Endothelial cell of umbilical vein (primary cell): ENCODE measurements around the gene CHD6. TPM values are rescaled to one million over a fixed set of nuclear protein-coding genes. Genes with fewer than 3 reads are reported as not detected.

Experiments
- BruUV-seq: library from RNA; stranded (reverse); fragments of 400-500 nt; replicated peaks from 2 replicates; lab custom pipeline; 2021; lab: Mats Ljungman, UMichigan
- CTCF ChIA-PET: fragments of 300-600, 350-600 bp; sonication (Branson Sonifier 250); formaldehyde crosslinking; loops from one replicate; lab custom pipeline; 2021; ENCODE audit warnings: antibody characterized with exemption, inconsistent platforms; lab: Charles Lee
- POLR2A ChIA-PET: fragments of 300-600, 350-600 bp; sonication (Branson Sonifier 250); formaldehyde crosslinking; loops from one replicate; lab custom pipeline; 2021; ENCODE audit warnings: antibody characterized with exemption, inconsistent platforms; lab: Charles Lee
- DNase-seq: peaks from one replicate; pipeline ENCODE4 v3.0.0-alpha.2; 2011; ENCODE audit warnings: low read depth, low spot score
- FAIRE-seq: peaks from 2 replicates; lab custom pipeline; 2011; peaks lifted over from hg19 to GRCh38; lab: Jason Lieb, UNC
- H2AFZ ChIP-seq: 2 replicates; pipeline ENCODE4 v1.6.0; 2012; ENCODE audit warnings: low read depth, low read length, control low read depth, inconsistent platforms
- H3K27ac ChIP-seq: 2 replicates; pipeline ENCODE4 v1.5.1; 2011; ENCODE audit warnings: low read depth, mild to moderate bottlenecking, control low read depth, low read length, moderate library complexity; ENCODE audit not compliant: insufficient read depth
- H3K27me3 ChIP-seq, 2 experiments: 2 replicates each; pipeline versions ENCODE4 v1.6.0 to v1.6.1; 2011; ENCODE audit warnings: low read length in 2 of 2, mixed read lengths in 1 of 2; ENCODE audit not compliant: control insufficient read depth in 2 of 2, insufficient read depth in 2 of 2
- H3K36me3 ChIP-seq, 2 experiments: 2 replicates in 1 of 2; 3 replicates in 1 of 2; pipeline ENCODE4 v1.5.1; 2011; ENCODE audit warnings: low read length in 2 of 2, mild to moderate bottlenecking in 1 of 2, moderate library complexity in 1 of 2; ENCODE audit not compliant: control insufficient read depth in 2 of 2, insufficient read depth in 2 of 2; ENCODE audit errors: extremely low read depth in 1 of 2
- H3K4me1 ChIP-seq: 3 replicates; pipeline ENCODE4 v1.5.1; 2011; ENCODE audit warnings: mild to moderate bottlenecking, low read length; ENCODE audit not compliant: control insufficient read depth, insufficient read depth; ENCODE audit errors: extremely low read depth
- H3K4me2 ChIP-seq: 2 replicates; pipeline ENCODE4 v1.6.1; 2011; ENCODE audit warnings: low read length, control low read depth, mixed read lengths; ENCODE audit not compliant: insufficient read depth
- H3K4me3 ChIP-seq, 3 experiments: fragments of 200-600 bp in 1 of 3; sonication (generic), shearing (Covaris generic) in 1 of 3; replicated peaks in 1 of 3; 2 replicates each; pipeline ENCODE4 v1.5.1; 2011 to 2016; ENCODE audit warnings: control low read depth in 3 of 3, low read length in 3 of 3, mild to moderate bottlenecking in 2 of 3, inconsistent platforms in 1 of 3, low read depth in 1 of 3, moderate library complexity in 1 of 3; ENCODE audit not compliant: insufficient read depth in 1 of 3
- H3K79me2 ChIP-seq: 2 replicates; pipeline ENCODE4 v1.6.0; 2012; ENCODE audit warnings: low read length, inconsistent platforms; ENCODE audit not compliant: control insufficient read depth, insufficient read depth
- H3K9ac ChIP-seq: replicated peaks from 2 replicates; pipeline ENCODE3; 2011; ENCODE audit warnings: low read length, control low read depth; ENCODE audit not compliant: insufficient read depth; ENCODE audit errors: extremely low read depth
- H3K9me1 ChIP-seq: replicated peaks from 3 replicates; pipeline ENCODE4 v1.6.0; 2011; ENCODE audit warnings: mild to moderate bottlenecking, low read length; ENCODE audit not compliant: control insufficient read depth, insufficient read depth; ENCODE audit errors: extremely low read depth
- H3K9me3 ChIP-seq: replicated peaks from 2 replicates; pipeline ENCODE4 v1.5.1; 2012; ENCODE audit warnings: low read length, inconsistent platforms; ENCODE audit not compliant: control insufficient read depth, insufficient read depth
- H4K20me1 ChIP-seq: replicated peaks from 2 replicates; pipeline ENCODE3; 2011; ENCODE audit warnings: mild to moderate bottlenecking, low read length; ENCODE audit not compliant: control insufficient read depth, insufficient read depth; ENCODE audit errors: extremely low read depth
- CTCF ChIP-seq, 2 donors: IDR thresholded peaks; 1 replicate in 1 of 2; 2 replicates in 1 of 2; pipeline ENCODE4 v1.5.1; 2011; ENCODE audit warnings: low read length in 2 of 2, mild to moderate bottlenecking in 2 of 2, moderate library complexity in 2 of 2, control low read depth in 1 of 2, inconsistent platforms in 1 of 2, low read depth in 1 of 2; ENCODE audit not compliant: insufficient read depth in 1 of 2; ENCODE audit errors: extremely low read depth in 1 of 2
- EZH2 ChIP-seq: IDR thresholded peaks from 2 replicates; pipeline ENCODE4 v1.6.1; 2012; ENCODE audit warnings: borderline replicate concordance, low read depth, mild to moderate bottlenecking, moderate library complexity, low read length, inconsistent platforms; ENCODE audit not compliant: severe bottlenecking
- FOS ChIP-seq: IDR thresholded peaks from 2 replicates; pipeline ENCODE4 v1.6.1; 2011; ENCODE audit warnings: mild to moderate bottlenecking, low read length, moderate library complexity, borderline replicate concordance; ENCODE audit not compliant: insufficient read depth
- GATA2 ChIP-seq: IDR thresholded peaks from 2 replicates; pipeline ENCODE4 v1.7.0; 2011; ENCODE audit warnings: low read depth, mild to moderate bottlenecking, moderate library complexity, mixed read lengths, low read length; ENCODE audit not compliant: insufficient read length, insufficient read depth
- JUN ChIP-seq: IDR thresholded peaks from 2 replicates; pipeline ENCODE4 v1.6.1; 2011; ENCODE audit warnings: borderline replicate concordance, low read depth; ENCODE audit not compliant: insufficient read length, insufficient read depth
- MAX ChIP-seq: IDR thresholded peaks from 2 replicates; pipeline ENCODE4 v1.6.1; 2011; ENCODE audit not compliant: insufficient read depth, insufficient read length
- MYC ChIP-seq: IDR thresholded peaks from one replicate; pipeline ENCODE4 v1.6.1; 2011; ENCODE audit warnings: mild to moderate bottlenecking, low read depth, low read length
- POLR2A ChIP-seq: IDR thresholded peaks from 2 replicates; pipeline ENCODE4 v1.6.1; 2012; ENCODE audit warnings: low read depth, mild to moderate bottlenecking, control low read depth, low read length
- POLR2AphosphoS5 ChIP-seq: IDR thresholded peaks from 2 replicates; pipeline ENCODE4 v1.6.1; 2012; ENCODE audit warnings: low read depth, mild to moderate bottlenecking, control low read depth, low read length, moderate library complexity; ENCODE audit not compliant: insufficient read depth
- dilution Hi-C: fragments of 300-500 bp; cut with MboI; formaldehyde crosslinking; loops from one replicate; pipeline ENCODE4 v1.15.0; 2019; ENCODE audit warnings: low sequenced_read_pairs; ENCODE audit not compliant: extremely low pct_ligation_motif_present
- intact Hi-C: fragments of 100-400 bp; cut with micrococcal nuclease; formaldehyde crosslinking; loops from one replicate; pipeline ENCODE4 v1.10.0; 2022
- polyA plus RNA-seq, 4 experiments: library from polyadenylated mRNA; depleted of rRNA in 3 of 4; stranded (reverse) in 3 of 4; unstranded in 1 of 4; fragments of >200 nt; gene quantifications; 2 replicates each; pipeline versions ENCODE4 v1.2.1 to v1.2.3, GENCODE V29; 2011 to 2012; ENCODE audit warnings: missing spikeins in 1 of 4
- total RNA-seq: library from RNA; stranded (reverse); gene quantifications from 2 replicates; pipeline ENCODE4 v1.2.3, GENCODE V29; 2021

The CHD6 gene
- total and polyA plus RNA-seq, 2 donors (not counting 3 experiments of a cell fraction or from before 2014, with no cell fraction given): 7.2 to 33.7 TPM

- Histone ChIP-seq H3K9ac (no peak overlapping the region), H3K9me3 (no peaks in the 10 kb centered on the region), H3K79me2 (no peaks in the 10 kb centered on the region), H3K9me1 (no peaks in the 10 kb centered on the region), H3K27ac (no peak overlapping the region), H4K20me1 (no peaks in the 10 kb centered on the region), H3K4me2 (no peak overlapping the region), H3K27me3 (no peaks in the 10 kb centered on the region), H3K36me3 (peaks cover 2 to 19% of the 10 kb centered on the region in 2 experiments), H3K4me1 (no peaks in the 10 kb centered on the region), H3K4me3 (no peak overlapping the region), H2AFZ (no peak overlapping the region)
- BruUV-seq: no TSS peak
- TF ChIP-seq POLR2A (no peak), MYC (no peak), JUN (no peak), POLR2AphosphoS5 (no peak), FOS (no peak), CTCF (IDR thresholded peaks at IDR 0.05; ENCODE audit: extremely low read depth in 1 of 2, insufficient read depth in 1 of 2, low read depth in 1 of 2, low read length in 2 of 2) (no peak), MAX (no peak), GATA2 (no peak), EZH2 (no peak)
- FAIRE-seq (no peak), DNase-seq (no peak)
- dilution Hi-C loops: no loop called here
- intact Hi-C loops: no loop called here
- POLR2A ChIA-PET: no interaction called here
- CTCF ChIA-PET: no interaction called here
Observed at GRCh38 chr20:41424011-41424410, 194.2 kb downstream of the CHD6 start.
